NCI-H510A treated with DMSO at 0.1 percent for 48 hours (cell line): ENCODE data around the gene NEURL2.

Experiments used
- DNase-seq: peaks from one replicate; lab custom pipeline; 2025; lab: John Stamatoyannopoulos, UW

NEURL2 gene

GRCh38 chr20:45841407-45842129, 49.4 kb downstream of the NEURL2 start:
- DNase-seq = no peak

GRCh38 chr20:45840700-45841198, 50.3 kb downstream of the NEURL2 start:
- no peak for DNase-seq
